H9 (cell line): ENCODE results near the gene WDR7. TPM values are rescaled to one million over a fixed set of nuclear protein-coding genes. Genes with fewer than 3 reads are reported as not detected.

Source experiments
- DNase-seq: peaks from one replicate; pipeline ENCODE4 v3.0.0-alpha.2; 2017
- H2AFZ ChIP-seq: one replicate; pipeline ENCODE4 v1.6.1; 2013; ENCODE audit warnings: mild to moderate bottlenecking, low read length, control low read depth, moderate library complexity
- H2AK5ac ChIP-seq: 2 replicates; pipeline ENCODE4 v1.6.1; 2013; ENCODE audit warnings: low read length, control low read depth, mixed read lengths; ENCODE audit not compliant: insufficient read length
- H2BK120ac ChIP-seq: one replicate; pipeline ENCODE4 v1.6.1; 2013; ENCODE audit warnings: low read depth, mild to moderate bottlenecking, low read length, control low read depth, inconsistent platforms; ENCODE audit not compliant: poor library complexity, severe bottlenecking
- H2BK12ac ChIP-seq: 2 replicates; pipeline ENCODE4 v1.6.1; 2013; ENCODE audit warnings: low read length, control low read depth, mixed read lengths, low read depth; ENCODE audit not compliant: insufficient read length
- H2BK15ac ChIP-seq: 2 replicates; pipeline ENCODE4 v1.6.1; 2013; ENCODE audit warnings: low read depth, low read length, control low read depth
- H2BK20ac ChIP-seq: one replicate; pipeline ENCODE4 v1.6.1; 2013; ENCODE audit warnings: low read depth, mild to moderate bottlenecking, low read length, control low read depth, inconsistent platforms; ENCODE audit not compliant: poor library complexity, severe bottlenecking
- H2BK5ac ChIP-seq: 2 replicates; pipeline ENCODE4 v1.6.1; 2013; ENCODE audit warnings: low read length, control low read depth, mixed read lengths; ENCODE audit not compliant: insufficient read length
- H3K14ac ChIP-seq: 2 replicates; pipeline ENCODE4 v1.6.1; 2013; ENCODE audit warnings: low read length, control low read depth; ENCODE audit not compliant: insufficient read depth
- H3K18ac ChIP-seq: 2 replicates; pipeline ENCODE4 v1.6.1; 2013; ENCODE audit warnings: low read depth, mild to moderate bottlenecking, mixed read lengths, low read length, control low read depth; ENCODE audit not compliant: insufficient read length
- H3K23ac ChIP-seq: 2 replicates; pipeline ENCODE4 v1.6.1; 2013; ENCODE audit warnings: low read length, control low read depth, mixed read lengths, low read depth; ENCODE audit not compliant: insufficient read length
- H3K23me2 ChIP-seq: 2 replicates; pipeline ENCODE4 v1.6.1; 2013; ENCODE audit warnings: low read depth, mild to moderate bottlenecking, mixed read lengths, low read length, control low read depth; ENCODE audit not compliant: insufficient read length, poor library complexity, severe bottlenecking
- H3K27ac ChIP-seq: 2 replicates; pipeline ENCODE4 v1.5.1; 2013; ENCODE audit warnings: low read length, control low read depth, mixed read lengths, low read depth; ENCODE audit not compliant: insufficient read length
- H3K27me3 ChIP-seq: 2 replicates; pipeline ENCODE4 v1.6.1; 2013; ENCODE audit warnings: low read length, control low read depth, inconsistent platforms; ENCODE audit not compliant: insufficient read depth
- H3K4ac ChIP-seq: 2 replicates; pipeline ENCODE4 v1.6.1; 2013; ENCODE audit warnings: low read depth, mild to moderate bottlenecking, control low read depth, inconsistent platforms, low read length, moderate library complexity
- H3K4me1 ChIP-seq: 2 replicates; pipeline ENCODE4 v1.6.1; 2013; ENCODE audit warnings: low read length, control low read depth, inconsistent platforms; ENCODE audit not compliant: insufficient read depth
- H3K4me2 ChIP-seq: 2 replicates; pipeline ENCODE4 v1.6.1; 2013; ENCODE audit warnings: low read length, control low read depth, mixed read lengths; ENCODE audit not compliant: insufficient read length, insufficient read depth
- H3K56ac ChIP-seq: 2 replicates; pipeline ENCODE4 v1.6.1; 2013; ENCODE audit warnings: low read depth, mild to moderate bottlenecking, mixed read lengths, low read length, control low read depth; ENCODE audit not compliant: insufficient read length
- H3K79me1 ChIP-seq: 2 replicates; pipeline ENCODE4 v1.6.1; 2013; ENCODE audit warnings: low read depth, mild to moderate bottlenecking, moderate library complexity, low read length, control low read depth, inconsistent platforms; ENCODE audit not compliant: insufficient read depth, poor library complexity, severe bottlenecking
- H3K79me2 ChIP-seq: 2 replicates; pipeline ENCODE4 v1.6.1; 2013; ENCODE audit warnings: low read length, control low read depth, inconsistent platforms; ENCODE audit not compliant: insufficient read depth
- H3K9ac ChIP-seq: 2 replicates; pipeline ENCODE4 v1.6.1; 2013; ENCODE audit warnings: low read length, control low read depth, mixed read lengths; ENCODE audit not compliant: insufficient read length; ENCODE audit errors: extremely low read depth
- H3K9me3 ChIP-seq: one replicate; pipeline ENCODE4 v1.6.1; 2013; ENCODE audit warnings: low read depth, low read length, inconsistent platforms; ENCODE audit not compliant: control insufficient read depth
- H3T11ph ChIP-seq: one replicate; pipeline ENCODE4 v1.6.1; 2013; ENCODE audit warnings: mild to moderate bottlenecking, low read length, control low read depth, inconsistent platforms
- H4K20me1 ChIP-seq: one replicate; pipeline ENCODE4 v1.6.1; 2013; ENCODE audit not compliant: control insufficient read depth, insufficient read length, insufficient read depth
- H4K5ac ChIP-seq: 2 replicates; pipeline ENCODE4 v1.6.1; 2013; ENCODE audit warnings: low read depth, mild to moderate bottlenecking, mixed read lengths, low read length, control low read depth; ENCODE audit not compliant: insufficient read length
- H4K8ac ChIP-seq: replicated peaks from 2 replicates; pipeline ENCODE4 v1.6.1; 2013; ENCODE audit warnings: low read length, control low read depth, mixed read lengths, low read depth; ENCODE audit not compliant: insufficient read length
- H4K91ac ChIP-seq: 2 replicates; pipeline ENCODE4 v1.6.1; 2013; ENCODE audit warnings: low read depth, mild to moderate bottlenecking, moderate library complexity, mixed read lengths, low read length, control low read depth; ENCODE audit not compliant: insufficient read length
- H3K27ac Mint-ChIP-seq, 3 experiments: 2 replicates in 2 of 3; 3 replicates in 1 of 3; pipeline ENCODE4 v1.8.0; 2020 to 2021; ENCODE audit warnings: mixed read lengths in 3 of 3, mild to moderate bottlenecking in 1 of 3, moderate library complexity in 1 of 3
- H3K27me3 Mint-ChIP-seq: 2 replicates; pipeline ENCODE4 v1.8.0; 2021; ENCODE audit warnings: low read depth, mild to moderate bottlenecking, moderate library complexity, mixed read lengths
- H3K36me3 Mint-ChIP-seq, 3 experiments: 2 replicates in 2 of 3; 3 replicates in 1 of 3; pipeline ENCODE4 v1.8.0; 2020 to 2021; ENCODE audit warnings: low read depth in 3 of 3, mixed read lengths in 3 of 3; ENCODE audit not compliant: insufficient read depth in 1 of 3
- H3K4me1 Mint-ChIP-seq, 2 experiments: 2 replicates each; pipeline ENCODE4 v1.8.0; 2020; ENCODE audit warnings: mixed read lengths in 2 of 2
- H3K4me3 Mint-ChIP-seq, 2 experiments: 2 replicates in 1 of 2; 3 replicates in 1 of 2; pipeline ENCODE4 v1.8.0; 2020 to 2021; ENCODE audit warnings: mild to moderate bottlenecking in 2 of 2, mixed read lengths in 2 of 2, moderate library complexity in 1 of 2
- H3K9me3 Mint-ChIP-seq, 2 experiments: 2 replicates in 1 of 2; 3 replicates in 1 of 2; pipeline ENCODE4 v1.8.0; 2020; ENCODE audit warnings: mild to moderate bottlenecking in 2 of 2, mixed read lengths in 2 of 2, moderate library complexity in 1 of 2
- CTCF ChIP-seq: fragments of 200-600 bp; sonication (generic); conservative IDR thresholded peaks from 3 replicates; pipeline ENCODE4 v1.8.0; 2021; ENCODE audit warnings: antibody characterized with exemption, mild to moderate bottlenecking
- WGBS: extraction: QIAGEN DNeasy Blood & Tissue Kit; methylation state at CpG from one replicate; pipeline ENCODE4 v1.1.7; 2013; ENCODE audit warnings: missing lambda C conversion rate, low lambda C conversion rate, mixed read lengths; ENCODE audit not compliant: insufficient read length; ENCODE audit errors: extremely low coverage; 5-methylcytosine and 5-hydroxymethylcytosine counted together
- total RNA-seq: library from RNA; stranded (reverse); gene quantifications from 2 replicates; pipeline ENCODE4 v1.2.1, GENCODE V29; 2021

The WDR7 gene
- total RNA-seq, 1 experiment from 2014 or later: 14.8 TPM

DNA sequence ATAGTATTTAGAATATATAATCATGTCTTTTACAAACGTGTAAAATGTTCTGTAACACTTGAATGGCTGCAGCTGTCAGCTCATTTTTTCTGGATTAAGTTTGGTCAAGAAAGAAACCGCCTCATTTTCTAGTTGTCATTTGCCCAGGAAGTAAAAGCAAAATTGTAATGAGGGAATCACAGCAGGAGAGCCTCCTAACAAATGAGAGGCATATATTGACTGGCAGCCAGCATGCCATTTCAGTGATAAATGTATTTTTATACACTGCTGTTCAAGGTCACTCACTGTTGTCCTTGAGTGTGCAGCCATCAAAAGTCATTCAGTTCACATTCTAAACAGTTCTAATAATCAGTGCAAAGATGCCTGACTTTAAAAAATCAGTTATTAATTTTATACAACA is 351.5 kb downstream of the WDR7 start:
- H3K27ac Mint-ChIP-seq: no peak overlapping the region
- Histone ChIP-seq H2BK20ac (no peak overlapping the region), H3K4me1 (no peaks in the 10 kb centered on the region), H3K4me2 (no peak overlapping the region), H4K20me1 (no peaks in the 10 kb centered on the region), H4K5ac (no peak overlapping the region), H2BK12ac (no peak overlapping the region), H2AK5ac (no peak overlapping the region), H3K79me2 (no peaks in the 10 kb centered on the region), H4K8ac (no peak overlapping the region), H2BK120ac (no peak overlapping the region), H3K14ac (no peak overlapping the region), H2BK5ac (no peak overlapping the region), H4K91ac (no peak overlapping the region), H3K27ac (no peak overlapping the region), H2BK15ac (no peak overlapping the region), H3K9me3 (no peaks in the 10 kb centered on the region), H3K18ac (no peak overlapping the region), H2AFZ (no peak overlapping the region), H3K79me1 (no peaks in the 10 kb centered on the region), H3T11ph (no peak overlapping the region), H3K9ac (no peak overlapping the region), H3K23me2 (no peaks in the 10 kb centered on the region), H3K56ac (no peak overlapping the region), H3K27me3 (no peaks in the 10 kb centered on the region), H3K4ac (no peak overlapping the region), H3K23ac (no peak overlapping the region)
- TF ChIP-seq CTCF: no peak
- no peaks in the 10 kb centered on the region for H3K27me3 Mint-ChIP-seq
- H3K9me3 Mint-ChIP-seq: no peaks in the 10 kb centered on the region
- WGBS: no CpG with 5 or more reads among the region's 2 CpGs
- no peak for DNase-seq
- no peaks in the 10 kb centered on the region for H3K4me1 Mint-ChIP-seq
- H3K4me3 Mint-ChIP-seq: no peak overlapping the region
- no peaks in the 10 kb centered on the region for H3K36me3 Mint-ChIP-seq
